ENCODE data around the gene WSB2.

The WSB2 gene

GRCh38 chr12:118102070-118102469 is 41.1 kb upstream of the WSB2 start:
- no peak for TF ChIP-seq RARB (CRISPR knock-in tag; IDR thresholded peaks at IDR 0.05)
- no peak for TF ChIP-seq ZNF565 (CRISPR knock-in tag; conservative IDR thresholded peaks at IDR 0.05; ENCODE audit: low read depth)
- TF ChIP-seq CSDC2 (CRISPR knock-in tag; IDR thresholded peaks at IDR 0.05): no peak
- TF ChIP-seq ISL1 (CRISPR knock-in tag; IDR thresholded peaks at IDR 0.05): no peak
- no peak for TF ChIP-seq BACH2 (CRISPR knock-in tag; IDR thresholded peaks at IDR 0.05; ENCODE audit: borderline replicate concordance)
- TF ChIP-seq, protein P1, sequence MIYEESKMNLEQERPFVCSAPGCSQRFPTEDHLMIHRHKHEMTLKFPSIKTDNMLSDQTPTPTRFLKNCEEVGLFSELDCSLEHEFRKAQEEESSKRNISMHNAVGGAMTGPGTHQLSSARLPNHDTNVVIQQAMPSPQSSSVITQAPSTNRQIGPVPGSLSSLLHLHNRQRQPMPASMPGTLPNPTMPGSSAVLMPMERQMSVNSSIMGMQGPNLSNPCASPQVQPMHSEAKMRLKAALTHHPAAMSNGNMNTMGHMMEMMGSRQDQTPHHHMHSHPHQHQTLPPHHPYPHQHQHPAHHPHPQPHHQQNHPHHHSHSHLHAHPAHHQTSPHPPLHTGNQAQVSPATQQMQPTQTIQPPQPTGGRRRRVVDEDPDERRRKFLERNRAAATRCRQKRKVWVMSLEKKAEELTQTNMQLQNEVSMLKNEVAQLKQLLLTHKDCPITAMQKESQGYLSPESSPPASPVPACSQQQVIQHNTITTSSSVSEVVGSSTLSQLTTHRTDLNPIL (CRISPR knock-in tag; IDR thresholded peaks at IDR 0.05; ENCODE audit: low read depth): no peak
- no peak for TF ChIP-seq ZNF8 (CRISPR knock-in tag; IDR thresholded peaks at IDR 0.05)
- no peak for TF ChIP-seq ESRRG (CRISPR knock-in tag; IDR thresholded peaks at IDR 0.05)
- TF ChIP-seq SNAI2 (CRISPR knock-in tag; IDR thresholded peaks at IDR 0.05): no peak
- TF ChIP-seq TCF4 (CRISPR knock-in tag; IDR thresholded peaks at IDR 0.05; ENCODE audit: borderline replicate concordance): no peak
- TF ChIP-seq ARNTL (CRISPR knock-in tag; IDR thresholded peaks at IDR 0.05; ENCODE audit: borderline replicate concordance, low read depth): no peak
- TF ChIP-seq ZFP30 (CRISPR knock-in tag; IDR thresholded peaks at IDR 0.05): no peak
- no peak for TF ChIP-seq ZNF70 (CRISPR knock-in tag; IDR thresholded peaks at IDR 0.05)
- TF ChIP-seq ZFP3 (CRISPR knock-in tag; IDR thresholded peaks at IDR 0.05): no peak
- no peak for ATAC-seq

- TF ChIP-seq, protein P2, sequence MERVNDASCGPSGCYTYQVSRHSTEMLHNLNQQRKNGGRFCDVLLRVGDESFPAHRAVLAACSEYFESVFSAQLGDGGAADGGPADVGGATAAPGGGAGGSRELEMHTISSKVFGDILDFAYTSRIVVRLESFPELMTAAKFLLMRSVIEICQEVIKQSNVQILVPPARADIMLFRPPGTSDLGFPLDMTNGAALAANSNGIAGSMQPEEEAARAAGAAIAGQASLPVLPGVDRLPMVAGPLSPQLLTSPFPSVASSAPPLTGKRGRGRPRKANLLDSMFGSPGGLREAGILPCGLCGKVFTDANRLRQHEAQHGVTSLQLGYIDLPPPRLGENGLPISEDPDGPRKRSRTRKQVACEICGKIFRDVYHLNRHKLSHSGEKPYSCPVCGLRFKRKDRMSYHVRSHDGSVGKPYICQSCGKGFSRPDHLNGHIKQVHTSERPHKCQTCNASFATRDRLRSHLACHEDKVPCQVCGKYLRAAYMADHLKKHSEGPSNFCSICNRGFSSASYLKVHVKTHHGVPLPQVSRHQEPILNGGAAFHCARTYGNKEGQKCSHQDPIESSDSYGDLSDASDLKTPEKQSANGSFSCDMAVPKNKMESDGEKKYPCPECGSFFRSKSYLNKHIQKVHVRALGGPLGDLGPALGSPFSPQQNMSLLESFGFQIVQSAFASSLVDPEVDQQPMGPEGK (CRISPR knock-in tag; IDR thresholded peaks at IDR 0.05; ENCODE audit: borderline replicate concordance): no peak
- TF ChIP-seq ISL1 (CRISPR knock-in tag; IDR thresholded peaks at IDR 0.05) (no peak), ZFP30 (CRISPR knock-in tag; IDR thresholded peaks at IDR 0.05) (no peak), ZNF8 (CRISPR knock-in tag; IDR thresholded peaks at IDR 0.05) (no peak), ZFP3 (CRISPR knock-in tag; IDR thresholded peaks at IDR 0.05) (no peak), RARB (CRISPR knock-in tag; IDR thresholded peaks at IDR 0.05) (no peak), ARNTL (CRISPR knock-in tag; IDR thresholded peaks at IDR 0.05; ENCODE audit: borderline replicate concordance, low read depth) (no peak), BACH2 (CRISPR knock-in tag; IDR thresholded peaks at IDR 0.05; ENCODE audit: borderline replicate concordance) (no peak), ZNF565 (CRISPR knock-in tag; conservative IDR thresholded peaks at IDR 0.05; ENCODE audit: low read depth) (no peak), POU6F1 (CRISPR knock-in tag; IDR thresholded peaks at IDR 0.05; ENCODE audit: borderline replicate concordance, low read depth) (no peak), TCF4 (CRISPR knock-in tag; IDR thresholded peaks at IDR 0.05; ENCODE audit: borderline replicate concordance) (no peak), ESRRG (CRISPR knock-in tag; IDR thresholded peaks at IDR 0.05) (no peak), ZC3H10 (CRISPR knock-in tag; IDR thresholded peaks at IDR 0.05) (no peak), GLIS3 (CRISPR knock-in tag; IDR thresholded peaks at IDR 0.05) (no peak), TOX (CRISPR knock-in tag; IDR thresholded peaks at IDR 0.05; ENCODE audit: borderline replicate concordance) (no peak)
- TF ChIP-seq, protein P3, sequence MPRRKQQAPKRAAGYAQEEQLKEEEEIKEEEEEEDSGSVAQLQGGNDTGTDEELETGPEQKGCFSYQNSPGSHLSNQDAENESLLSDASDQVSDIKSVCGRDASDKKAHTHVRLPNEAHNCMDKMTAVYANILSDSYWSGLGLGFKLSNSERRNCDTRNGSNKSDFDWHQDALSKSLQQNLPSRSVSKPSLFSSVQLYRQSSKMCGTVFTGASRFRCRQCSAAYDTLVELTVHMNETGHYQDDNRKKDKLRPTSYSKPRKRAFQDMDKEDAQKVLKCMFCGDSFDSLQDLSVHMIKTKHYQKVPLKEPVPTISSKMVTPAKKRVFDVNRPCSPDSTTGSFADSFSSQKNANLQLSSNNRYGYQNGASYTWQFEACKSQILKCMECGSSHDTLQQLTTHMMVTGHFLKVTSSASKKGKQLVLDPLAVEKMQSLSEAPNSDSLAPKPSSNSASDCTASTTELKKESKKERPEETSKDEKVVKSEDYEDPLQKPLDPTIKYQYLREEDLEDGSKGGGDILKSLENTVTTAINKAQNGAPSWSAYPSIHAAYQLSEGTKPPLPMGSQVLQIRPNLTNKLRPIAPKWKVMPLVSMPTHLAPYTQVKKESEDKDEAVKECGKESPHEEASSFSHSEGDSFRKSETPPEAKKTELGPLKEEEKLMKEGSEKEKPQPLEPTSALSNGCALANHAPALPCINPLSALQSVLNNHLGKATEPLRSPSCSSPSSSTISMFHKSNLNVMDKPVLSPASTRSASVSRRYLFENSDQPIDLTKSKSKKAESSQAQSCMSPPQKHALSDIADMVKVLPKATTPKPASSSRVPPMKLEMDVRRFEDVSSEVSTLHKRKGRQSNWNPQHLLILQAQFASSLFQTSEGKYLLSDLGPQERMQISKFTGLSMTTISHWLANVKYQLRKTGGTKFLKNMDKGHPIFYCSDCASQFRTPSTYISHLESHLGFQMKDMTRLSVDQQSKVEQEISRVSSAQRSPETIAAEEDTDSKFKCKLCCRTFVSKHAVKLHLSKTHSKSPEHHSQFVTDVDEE (CRISPR knock-in tag; IDR thresholded peaks at IDR 0.05): no peak
- TF ChIP-seq, protein P4, sequence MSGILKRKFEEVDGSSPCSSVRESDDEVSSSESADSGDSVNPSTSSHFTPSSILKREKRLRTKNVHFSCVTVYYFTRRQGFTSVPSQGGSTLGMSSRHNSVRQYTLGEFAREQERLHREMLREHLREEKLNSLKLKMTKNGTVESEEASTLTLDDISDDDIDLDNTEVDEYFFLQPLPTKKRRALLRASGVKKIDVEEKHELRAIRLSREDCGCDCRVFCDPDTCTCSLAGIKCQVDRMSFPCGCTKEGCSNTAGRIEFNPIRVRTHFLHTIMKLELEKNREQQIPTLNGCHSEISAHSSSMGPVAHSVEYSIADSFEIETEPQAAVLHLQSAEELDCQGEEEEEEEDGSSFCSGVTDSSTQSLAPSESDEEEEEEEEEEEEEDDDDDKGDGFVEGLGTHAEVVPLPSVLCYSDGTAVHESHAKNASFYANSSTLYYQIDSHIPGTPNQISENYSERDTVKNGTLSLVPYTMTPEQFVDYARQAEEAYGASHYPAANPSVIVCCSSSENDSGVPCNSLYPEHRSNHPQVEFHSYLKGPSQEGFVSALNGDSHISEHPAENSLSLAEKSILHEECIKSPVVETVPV (CRISPR knock-in tag; IDR thresholded peaks at IDR 0.05): no peak
- TF ChIP-seq, protein P1 (CRISPR knock-in tag; IDR thresholded peaks at IDR 0.05; ENCODE audit: low read depth): no peak
- ATAC-seq: no peak
Observed at GRCh38 chr12:118101051-118101450, 40.1 kb upstream of the WSB2 start.
